B cell (primary cell): ENCODE measurements around the gene OTULIN. TPM values are rescaled to one million over a fixed set of nuclear protein-coding genes. Genes with fewer than 3 reads are reported as not detected.

Experiments
- ATAC-seq: fragments of 200-7000 bp; cut with Tn5 transposase; one replicate; pipeline ENCODE4 v1.10.0; 2021; ENCODE audit warnings: low read depth, mild to moderate bottlenecking, moderate number of reproducible peaks, moderate library complexity
- CTCF ChIA-PET: fragments of 350-600 bp; sonication (Branson Sonifier 250); formaldehyde crosslinking; loops from one replicate; lab custom pipeline; 2021; ENCODE audit warnings: antibody characterized with exemption, inconsistent platforms; lab: Charles Lee
- POLR2A ChIA-PET: fragments of 350-600 bp; sonication (Branson Sonifier 250); formaldehyde crosslinking; loops from one replicate; lab custom pipeline; 2021; ENCODE audit warnings: antibody characterized with exemption; lab: Charles Lee
- DNase-seq: peaks from one replicate; pipeline ENCODE4 v3.0.0; 2013
- H2AFZ ChIP-seq: 2 replicates; pipeline ENCODE4 v1.6.1; 2012; ENCODE audit warnings: mild to moderate bottlenecking, low read depth, low read length; ENCODE audit not compliant: insufficient read depth, poor library complexity, severe bottlenecking
- H3K27ac ChIP-seq, 2 donors: 1 replicate in 1 of 2; 2 replicates in 1 of 2; pipeline ENCODE4 v1.5.1; 2012 to 2013; ENCODE audit warnings: low read length in 2 of 2, mild to moderate bottlenecking in 2 of 2, moderate library complexity in 1 of 2
- H3K27me3 ChIP-seq, 4 experiments: fragments of 200-600 bp in 1 of 4; sonication (generic) in 1 of 4; replicated peaks in 1 of 4; 1 replicate in 2 of 4; 2 replicates in 2 of 4; pipeline versions ENCODE4 v1.6.1 to v1.7.0; 2013 to 2016; ENCODE audit warnings: low read length in 3 of 4, mild to moderate bottlenecking in 2 of 4, mixed read lengths in 1 of 4, moderate library complexity in 1 of 4; ENCODE audit not compliant: insufficient read depth in 4 of 4, control insufficient read depth in 3 of 4; ENCODE audit errors: control extremely low read depth in 1 of 4
- H3K36me3 ChIP-seq, 2 experiments: replicated peaks in 1 of 2; 1 replicate in 1 of 2; 2 replicates in 1 of 2; pipeline versions ENCODE4 v1.6.1 to v1.7.1; 2013; ENCODE audit warnings: low read length in 1 of 2; ENCODE audit not compliant: insufficient read depth in 2 of 2, control insufficient read depth in 1 of 2; ENCODE audit errors: control extremely low read depth in 1 of 2, extremely low read depth in 1 of 2
- H3K4me1 ChIP-seq, 2 donors: fragments of 200-600 bp in 1 of 2; sonication (generic) in 1 of 2; 1 replicate in 1 of 2; 2 replicates in 1 of 2; pipeline versions ENCODE4 v1.5.1 to v1.6.1; 2013 to 2017; ENCODE audit warnings: low read length in 2 of 2; ENCODE audit not compliant: control insufficient read depth in 2 of 2, insufficient read depth in 2 of 2
- H3K4me2 ChIP-seq: replicated peaks from 2 replicates; pipeline ENCODE3; 2012; ENCODE audit warnings: mild to moderate bottlenecking, low read depth, low read length; ENCODE audit not compliant: poor library complexity, severe bottlenecking
- H3K4me3 ChIP-seq, 5 experiments: fragments of 200-600 bp in 1 of 5; sonication (generic) in 1 of 5; 1 replicate in 3 of 5; 2 replicates in 2 of 5; pipeline versions ENCODE4 v1.5.1 to v1.7.0; 2011 to 2016; ENCODE audit warnings: low read length in 4 of 5, mild to moderate bottlenecking in 4 of 5, low read depth in 2 of 5, control low read depth in 1 of 5, moderate library complexity in 1 of 5; ENCODE audit not compliant: insufficient read depth in 1 of 5; ENCODE audit errors: control extremely low read depth in 1 of 5, extremely low read depth in 1 of 5
- H3K79me2 ChIP-seq: fragments of 200-600 bp; sonication (generic); one replicate; pipeline ENCODE4 v1.6.0; 2016; ENCODE audit warnings: low read length; ENCODE audit not compliant: control insufficient read depth, insufficient read depth
- H3K9ac ChIP-seq: fragments of 200-600 bp; sonication (generic); 2 replicates; pipeline ENCODE4 v1.6.1; 2017; ENCODE audit warnings: mild to moderate bottlenecking, low read length, moderate library complexity
- H3K9me3 ChIP-seq, 3 donors: one replicate each; pipeline versions ENCODE4 v1.6.1 to v1.7.1; 2013; ENCODE audit warnings: low read length in 2 of 3; ENCODE audit not compliant: control insufficient read depth in 2 of 3, insufficient read depth in 1 of 3; ENCODE audit errors: control extremely low read depth in 1 of 3
- H4K20me1 ChIP-seq: 2 replicates; pipeline ENCODE4 v1.6.0; 2012; ENCODE audit warnings: mild to moderate bottlenecking, low read length; ENCODE audit not compliant: insufficient read depth, control insufficient read depth, poor library complexity, severe bottlenecking
- H3K27ac Mint-ChIP-seq: one replicate; pipeline ENCODE4 v1.8.0; 2021; ENCODE audit warnings: mixed read lengths
- H3K27me3 Mint-ChIP-seq: one replicate; pipeline ENCODE4 v1.8.0; 2021; ENCODE audit warnings: mixed read lengths
- H3K4me1 Mint-ChIP-seq: one replicate; pipeline ENCODE4 v1.8.0; 2021; ENCODE audit warnings: mixed read lengths
- H3K4me3 Mint-ChIP-seq: one replicate; pipeline ENCODE4 v1.8.0; 2021; ENCODE audit warnings: mixed read lengths
- H3K9me3 Mint-ChIP-seq: one replicate; pipeline ENCODE4 v1.8.0; 2022; ENCODE audit warnings: mixed read lengths; ENCODE audit not compliant: insufficient read depth
- CTCF ChIP-seq: fragments of 200-600 bp; IDR thresholded peaks from one replicate; pipeline ENCODE4 v1.8.0; 2022; ENCODE audit warnings: antibody characterized with exemption, mild to moderate bottlenecking
- EZH2 ChIP-seq: IDR thresholded peaks from 2 replicates; pipeline ENCODE4 v1.6.1; 2012; ENCODE audit warnings: borderline replicate concordance, low read depth, mild to moderate bottlenecking, moderate library complexity, low read length; ENCODE audit not compliant: insufficient read depth, poor library complexity, severe bottlenecking
- WGBS: methylation state at CpG from one replicate; pipeline ENCODE4 v1.1.5; 2013; ENCODE audit warnings: missing lambda C conversion rate; ENCODE audit not compliant: insufficient coverage; 5-methylcytosine and 5-hydroxymethylcytosine counted together
- intact Hi-C: fragments of 100-400 bp; cut with micrococcal nuclease; formaldehyde crosslinking; loops from one replicate; pipeline ENCODE4 v1.10.0; 2022
- polyA plus RNA-seq: library from polyadenylated mRNA; depleted of rRNA; stranded (reverse); fragments of >200 nt; gene quantifications from 2 replicates; pipeline ENCODE4 v1.2.3, GENCODE V29; 2012
- total RNA-seq, 2 donors: library from RNA; stranded (reverse); fragments of 120-200 nt in 1 of 2; gene quantifications; 1 replicate in 1 of 2; 2 replicates in 1 of 2; pipeline versions ENCODE4 v1.2.3 to v1.2.4, GENCODE V29; 2013 to 2022

Gene OTULIN
- total and polyA plus RNA-seq, 2 donors (not counting 1 experiment from before 2014, with no cell fraction given) = 8.4 to 64.4 TPM

GRCh38 chr5:14671414-14671813 is 6.9 kb downstream of the OTULIN start:
- Histone ChIP-seq H3K27me3 (no peaks in the 10 kb centered on the region), H3K4me2 (peak overlapping the region; percentile 33), H3K4me3 (peak overlapping the region in 1 of 5 experiments; percentile 1), H4K20me1 (peaks cover 77% of the 10 kb centered on the region), H3K27ac (no peak overlapping the region), H3K4me1 (peaks cover 71 to 81% of the 10 kb centered on the region in 2 donors), H3K79me2 (peaks cover 99% of the 10 kb centered on the region), H2AFZ (no peak overlapping the region), H3K9ac (no peak overlapping the region), H3K36me3 (peaks cover 0 to 19% of the 10 kb centered on the region in 2 experiments), H3K9me3 (no peaks in the 10 kb centered on the region)
- intact Hi-C loops = no loop called here
- Mint-ChIP-seq H3K9me3 (no peaks in the 10 kb centered on the region), H3K4me1 (peaks cover 88% of the 10 kb centered on the region), H3K27me3 (no peaks in the 10 kb centered on the region), H3K4me3 (peak overlapping the region; percentile 57), H3K27ac (peak overlapping the region; percentile 38)
- DNase-seq (peak; percentile 23), ATAC-seq (no peak)
- POLR2A ChIA-PET = no interaction called here
- CTCF ChIA-PET = no interaction called here
- no peak for TF ChIP-seq CTCF
- no peak for TF ChIP-seq EZH2
- 100% methylated on average over 1 of the region's 2 CpGs for WGBS

- H3K9ac ChIP-seq = no peak overlapping the region
- Mint-ChIP-seq H3K27ac (peak overlapping the region; percentile 89), H3K9me3 (no peaks in the 10 kb centered on the region), H3K4me1 (peaks cover 86% of the 10 kb centered on the region), H3K27me3 (no peaks in the 10 kb centered on the region), H3K4me3 (peak overlapping the region; percentile 70)
- peaks cover 71 to 81% of the 10 kb centered on the region in 2 donors for H3K4me1 ChIP-seq
- peaks cover 96% of the 10 kb centered on the region for H3K79me2 ChIP-seq
- intact Hi-C loops = no loop called here
- no peaks in the 10 kb centered on the region for H3K9me3 ChIP-seq
- H3K27ac ChIP-seq = no peak overlapping the region
- H3K4me3 ChIP-seq = no peak overlapping the region
- H3K27me3 ChIP-seq = no peaks in the 10 kb centered on the region
- H3K36me3 ChIP-seq = peaks cover 0 to 19% of the 10 kb centered on the region in 2 experiments
- WGBS = 64% methylated on average over 4 of the region's 4 CpGs
- DNase-seq = peak; percentile 43
- ChIA-PET CTCF (interaction anchor here (1.5 to 1.9 kb wide), 3 partner anchors 11 to 18 kb away, joined by 3 to 8 read pairs (median 4); no protein-coding TSS in a partner anchor), POLR2A (no interaction called here)
- TF ChIP-seq CTCF (no peak), EZH2 (no peak)
- peak; percentile 37 for ATAC-seq
- H3K4me2 ChIP-seq = peak overlapping the region; percentile 33
- peaks cover 77% of the 10 kb centered on the region for H4K20me1 ChIP-seq
- H2AFZ ChIP-seq = no peak overlapping the region
These were observed 7.6 kb downstream of the OTULIN start for GRCh38 chr5:14672082-14672481.
